Measurements from ENCODE around the gene TMEM80. TPM values are rescaled to one million over a fixed set of nuclear protein-coding genes. Genes with fewer than 3 reads are reported as not detected.

TMEM80 gene
- total RNA-seq, 6 experiments from 2014 or later: 16.9 to 24.5 (median 19.3) TPM

DNA sequence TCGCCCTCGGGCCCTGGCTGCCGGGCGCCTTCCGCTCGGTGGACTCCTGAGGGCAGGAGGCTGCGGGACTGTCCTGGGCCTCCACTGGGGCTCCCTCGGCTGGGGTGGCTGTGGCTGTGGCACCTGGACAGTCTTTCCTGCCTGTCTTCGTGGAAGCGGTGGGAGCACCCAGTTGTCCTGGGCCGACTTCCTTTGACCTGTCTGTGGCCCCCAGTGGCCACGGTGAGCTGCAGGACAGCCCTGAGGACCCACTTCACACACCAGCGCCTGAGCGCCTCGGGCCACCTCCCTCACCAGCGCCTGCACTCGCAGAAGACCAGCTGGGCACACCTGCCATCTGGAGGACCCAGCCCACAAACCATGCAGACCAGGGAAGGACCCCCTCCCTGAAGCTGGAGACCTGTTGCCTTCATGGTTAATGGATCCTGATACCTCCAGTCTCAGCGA, 8.6 kb downstream of the TMEM80 start:
- no peak overlapping the region for H3K27ac Mint-ChIP-seq
- DNase-seq: no peak

DNA sequence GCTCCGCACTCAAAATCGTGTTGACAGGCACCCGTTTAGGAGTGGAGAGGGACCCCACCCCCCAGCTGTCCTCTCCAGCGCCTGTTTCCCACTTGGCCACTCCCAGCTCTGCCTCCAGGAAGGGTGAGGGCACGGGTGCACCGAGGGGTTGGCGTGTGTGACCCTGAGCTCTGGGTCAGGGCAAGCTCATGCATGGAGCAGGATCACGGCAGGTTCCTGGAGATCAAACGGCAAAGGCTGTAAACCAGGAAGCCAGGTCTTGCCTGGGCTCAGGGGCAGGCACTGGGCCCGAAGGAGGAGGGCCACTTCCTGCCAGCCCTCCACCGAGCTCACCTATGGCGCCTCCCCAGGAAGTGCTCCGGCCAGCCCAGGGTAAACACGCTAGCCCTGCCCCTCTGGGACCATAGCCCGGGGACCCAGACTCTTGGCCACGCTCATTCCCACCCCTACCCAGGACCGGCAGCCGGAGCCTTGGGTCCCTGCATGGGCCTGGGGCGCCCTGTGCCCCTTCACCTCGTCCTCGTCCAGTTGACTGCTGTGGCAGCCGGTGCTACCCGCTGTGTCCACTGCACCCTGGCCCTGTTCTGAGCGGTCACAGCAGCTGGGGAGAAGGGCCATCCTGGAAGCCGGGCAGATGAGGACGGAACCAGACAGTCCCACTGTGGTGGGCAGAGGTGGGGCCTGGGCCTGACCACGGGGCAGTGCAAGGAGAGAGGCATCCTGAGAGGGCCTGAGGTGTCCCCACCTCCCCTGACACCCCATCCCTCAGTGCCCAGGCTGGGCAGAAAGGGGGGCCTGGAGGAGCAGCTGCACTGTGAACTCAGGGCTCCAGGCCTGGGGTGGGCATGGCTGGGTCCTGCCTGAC, 9.4 kb downstream of the TMEM80 start:
- peaks cover 2% of the 10 kb centered on the region; the same call in 1 of the 2 replicates for H3K27me3 Mint-ChIP-seq (ENCODE audit: insufficient read depth)
- TF ChIP-seq, protein P1, sequence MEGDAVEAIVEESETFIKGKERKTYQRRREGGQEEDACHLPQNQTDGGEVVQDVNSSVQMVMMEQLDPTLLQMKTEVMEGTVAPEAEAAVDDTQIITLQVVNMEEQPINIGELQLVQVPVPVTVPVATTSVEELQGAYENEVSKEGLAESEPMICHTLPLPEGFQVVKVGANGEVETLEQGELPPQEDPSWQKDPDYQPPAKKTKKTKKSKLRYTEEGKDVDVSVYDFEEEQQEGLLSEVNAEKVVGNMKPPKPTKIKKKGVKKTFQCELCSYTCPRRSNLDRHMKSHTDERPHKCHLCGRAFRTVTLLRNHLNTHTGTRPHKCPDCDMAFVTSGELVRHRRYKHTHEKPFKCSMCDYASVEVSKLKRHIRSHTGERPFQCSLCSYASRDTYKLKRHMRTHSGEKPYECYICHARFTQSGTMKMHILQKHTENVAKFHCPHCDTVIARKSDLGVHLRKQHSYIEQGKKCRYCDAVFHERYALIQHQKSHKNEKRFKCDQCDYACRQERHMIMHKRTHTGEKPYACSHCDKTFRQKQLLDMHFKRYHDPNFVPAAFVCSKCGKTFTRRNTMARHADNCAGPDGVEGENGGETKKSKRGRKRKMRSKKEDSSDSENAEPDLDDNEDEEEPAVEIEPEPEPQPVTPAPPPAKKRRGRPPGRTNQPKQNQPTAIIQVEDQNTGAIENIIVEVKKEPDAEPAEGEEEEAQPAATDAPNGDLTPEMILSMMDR (IDR thresholded peaks at IDR 0.05): no peak
- H3K27ac Mint-ChIP-seq: peak overlapping the region; percentile 26; the same call in 1 of the 2 replicates
- H3K9me3 Mint-ChIP-seq: no peaks in the 10 kb centered on the region
- DNase-seq: no peak
- H3K36me3 Mint-ChIP-seq (ENCODE audit: low read depth): no peaks in the 10 kb centered on the region; the same call in 1 of the 2 replicates
- no peaks in the 10 kb centered on the region; the same call in 1 of the 2 replicates for H3K4me1 Mint-ChIP-seq (ENCODE audit: low read depth)
- H3K4me3 Mint-ChIP-seq: peak overlapping the region; percentile 77

More for the DNA sequence above, 8.6 kb downstream of the TMEM80 start:
- Mint-ChIP-seq H3K9me3 (no peaks in the 10 kb centered on the region), H3K27me3 (ENCODE audit: insufficient read depth) (peaks cover 2% of the 10 kb centered on the region; the same call in 1 of the 2 replicates), H3K4me3 (no peak overlapping the region), H3K4me1 (ENCODE audit: low read depth) (peaks cover 7% of the 10 kb centered on the region), H3K36me3 (ENCODE audit: low read depth) (no peaks in the 10 kb centered on the region; the same call in 1 of the 2 replicates)
- TF ChIP-seq, protein P1 (IDR thresholded peaks at IDR 0.05): no peak

DNA sequence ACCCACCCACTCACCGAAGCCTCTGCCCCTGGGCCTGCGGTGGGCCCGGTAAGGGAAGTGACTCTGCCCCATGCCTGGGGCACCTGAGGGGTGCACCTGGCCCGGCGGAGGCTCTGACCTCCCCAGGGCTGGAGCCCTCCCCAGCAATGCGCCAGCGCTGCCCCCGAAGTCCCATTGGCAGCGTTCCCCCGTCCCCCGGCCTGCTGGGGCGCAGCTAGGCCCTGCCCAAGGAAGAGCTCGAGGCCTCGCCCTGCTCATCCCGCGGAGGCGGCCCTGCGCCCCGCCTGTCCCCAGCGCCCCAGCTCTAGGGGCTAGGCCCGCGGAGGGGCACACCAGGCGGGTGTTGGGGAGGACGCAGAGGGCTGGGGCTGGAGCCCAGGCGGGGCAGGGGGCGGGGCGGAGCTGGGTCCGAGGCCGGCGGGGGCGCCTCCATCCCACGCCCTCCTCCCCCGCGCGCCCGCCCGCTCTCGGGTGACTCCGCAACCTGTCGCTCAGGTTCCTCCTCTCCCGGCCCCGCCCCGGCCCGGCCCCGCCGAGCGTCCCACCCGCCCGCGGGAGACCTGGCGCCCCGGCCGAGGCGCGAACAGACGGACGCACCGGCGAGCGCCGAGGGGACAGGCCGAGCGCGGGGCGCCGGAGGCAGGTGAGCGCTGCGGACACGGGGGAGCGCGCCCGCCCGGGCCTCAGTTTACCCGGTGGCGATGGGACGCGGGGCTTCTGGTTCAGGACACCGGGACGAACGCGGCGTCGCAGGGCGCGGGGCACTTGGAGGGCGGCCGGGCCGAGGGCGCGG, 10.2 kb downstream of the TMEM80 start, which contains the start of gene EPS8L2:
Gene EPS8L2, plus strand, starts transcription at position 586 of the 793 bp plus-strand sequence. CDS start 3,177 bp downstream, outside the sequence.
- H3K36me3 Mint-ChIP-seq (ENCODE audit: low read depth): no peaks in the 10 kb centered on the region; the same call in 1 of the 2 replicates
- DNase-seq: no peak
- H3K9me3 Mint-ChIP-seq: no peaks in the 10 kb centered on the region
- TF ChIP-seq, protein P1 (IDR thresholded peaks at IDR 0.05): no peak
- H3K4me1 Mint-ChIP-seq (ENCODE audit: low read depth): peaks cover 6% of the 10 kb centered on the region; the same call in 1 of the 2 replicates
- peak within 1 kb of the TSS; percentile 86 for H3K4me3 Mint-ChIP-seq
- peak within 1 kb of the TSS; percentile 82 for H3K27ac Mint-ChIP-seq
- H3K27me3 Mint-ChIP-seq (ENCODE audit: insufficient read depth): peaks cover 2% of the 10 kb centered on the region; the same call in 1 of the 2 replicates

DNA sequence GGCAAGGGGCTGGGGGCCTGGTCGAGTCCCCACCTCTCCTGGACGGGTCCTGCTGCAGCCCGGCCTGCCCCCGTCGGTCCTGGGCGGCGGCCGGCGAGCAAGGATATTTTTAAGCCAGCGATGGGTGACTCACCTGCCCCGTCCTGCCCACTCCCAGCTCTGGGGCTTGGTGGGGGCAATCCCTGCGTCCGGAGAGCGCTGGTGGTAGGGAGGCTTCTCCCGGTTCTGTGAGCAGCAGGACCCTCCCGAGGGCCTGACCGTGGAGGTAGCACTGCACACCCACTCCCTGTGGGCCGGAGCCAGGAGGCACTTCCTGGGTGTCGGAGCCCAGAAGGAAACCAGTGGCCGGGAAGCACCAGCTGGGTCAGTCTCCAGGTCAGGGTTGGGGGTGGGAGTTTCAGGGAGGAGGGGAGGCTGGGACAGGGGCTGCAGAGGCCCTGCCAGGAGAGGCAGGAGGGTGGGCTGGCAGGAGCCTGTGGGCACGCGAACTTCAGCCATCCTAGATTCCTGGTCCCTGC, 10.9 kb downstream of the TMEM80 start:
- H3K27ac Mint-ChIP-seq: peak overlapping the region; percentile 71

More for the DNA sequence above, 10.9 kb downstream of the TMEM80 start:
- Mint-ChIP-seq H3K9me3 (no peaks in the 10 kb centered on the region), H3K36me3 (ENCODE audit: low read depth) (no peaks in the 10 kb centered on the region; the same call in 1 of the 2 replicates), H3K4me1 (ENCODE audit: low read depth) (peaks cover 11% of the 10 kb centered on the region; the same call in 1 of the 2 replicates), H3K4me3 (peak overlapping the region; percentile 86), H3K27me3 (ENCODE audit: insufficient read depth) (peaks cover 2% of the 10 kb centered on the region; the same call in 1 of the 2 replicates)
- DNase-seq: peak; percentile 33
- TF ChIP-seq, protein P1 (IDR thresholded peaks at IDR 0.05): no peak
